ENCODE measurements around the gene GOPC.
"Not testable (repeated sequence)": the region's sequence is repeated elsewhere in the genome, so short reads cannot be mapped to it uniquely, and the experiment has no call there.

GOPC gene

DNA sequence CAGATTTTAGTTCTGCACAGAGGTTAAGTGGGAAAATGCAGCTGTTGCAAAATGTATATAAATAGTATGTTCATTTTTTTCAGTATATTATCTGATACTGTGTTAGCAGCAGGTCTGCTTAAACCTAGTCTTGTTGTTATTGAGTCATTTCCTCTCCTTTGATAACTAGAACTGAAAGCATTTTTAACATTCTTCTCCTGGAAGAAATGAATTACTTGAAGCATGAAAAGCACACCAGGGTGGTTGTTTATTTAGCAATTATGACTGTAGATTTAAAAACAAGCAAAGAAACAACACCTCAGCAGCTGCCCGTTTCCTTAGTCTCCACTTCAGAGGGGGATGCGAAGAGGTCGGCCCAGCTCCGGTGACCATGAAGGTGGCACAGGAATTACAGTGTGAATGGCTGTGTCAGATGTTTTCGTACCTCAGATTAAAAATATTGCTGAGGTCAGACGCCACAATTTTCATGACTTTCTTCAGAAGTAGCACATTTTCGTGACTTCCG is 53.5 kb downstream of the GOPC start:
- no peak for DNase-seq

DNA sequence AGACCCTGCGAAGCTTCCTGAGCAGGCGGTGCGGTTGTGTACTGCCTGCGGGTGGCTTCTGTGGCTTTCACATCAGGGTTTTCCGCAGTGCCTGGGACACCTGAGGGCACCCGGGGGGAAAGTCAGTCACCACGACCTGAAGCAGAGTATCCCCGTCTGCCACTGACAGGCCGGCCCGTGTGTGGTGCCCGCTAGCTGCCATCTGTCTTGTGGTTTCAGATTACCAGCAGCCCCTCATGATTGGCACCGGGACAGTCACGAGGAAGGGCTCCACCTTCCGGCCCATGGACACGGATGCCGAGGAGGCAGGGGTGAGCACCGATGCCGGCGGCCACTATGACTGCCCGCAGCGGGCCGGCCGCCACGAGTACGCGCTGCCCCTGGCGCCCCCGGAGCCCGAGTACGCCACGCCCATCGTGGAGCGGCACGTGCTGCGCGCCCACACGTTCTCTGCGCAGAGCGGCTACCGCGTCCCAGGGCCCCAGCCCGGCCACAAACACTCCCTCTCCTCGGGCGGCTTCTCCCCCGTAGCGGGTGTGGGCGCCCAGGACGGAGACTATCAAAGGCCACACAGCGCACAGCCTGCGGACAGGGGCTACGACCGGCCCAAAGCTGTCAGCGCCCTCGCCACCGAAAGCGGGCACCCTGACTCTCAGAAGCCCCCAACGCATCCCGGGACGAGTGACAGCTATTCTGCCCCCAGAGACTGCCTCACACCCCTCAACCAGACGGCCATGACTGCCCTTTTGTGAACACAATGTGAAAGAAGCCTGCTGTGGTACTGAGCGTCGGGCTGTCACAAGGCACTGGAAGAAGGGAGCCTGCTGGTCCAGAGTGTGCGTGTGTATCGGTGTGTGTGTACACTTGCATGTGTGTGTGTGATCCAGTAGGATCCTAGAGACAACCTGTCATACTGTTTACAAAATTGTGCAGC is 54.4 kb downstream of the GOPC start:
- DNase-seq = no peak

DNA sequence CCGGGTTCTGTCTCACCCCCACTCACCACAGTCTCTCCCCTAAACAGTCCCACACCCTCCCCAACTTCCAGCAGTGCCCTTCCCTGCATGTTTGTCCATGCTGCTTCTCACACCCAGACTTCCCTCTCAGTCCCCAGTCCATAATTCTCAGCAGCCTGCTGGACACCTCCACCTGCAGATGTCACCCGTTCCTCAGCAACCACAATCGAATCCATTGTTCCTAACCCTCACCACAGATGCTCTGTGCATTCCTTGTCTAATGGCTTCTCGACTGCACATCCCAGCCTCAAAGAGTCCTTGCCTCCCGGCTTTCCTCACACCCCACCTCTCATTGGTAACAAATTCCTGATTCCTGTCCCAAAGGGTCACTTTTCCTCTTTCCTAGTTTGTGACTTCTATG is 55.6 kb downstream of the GOPC start:
- DNase-seq = no peak

DNA sequence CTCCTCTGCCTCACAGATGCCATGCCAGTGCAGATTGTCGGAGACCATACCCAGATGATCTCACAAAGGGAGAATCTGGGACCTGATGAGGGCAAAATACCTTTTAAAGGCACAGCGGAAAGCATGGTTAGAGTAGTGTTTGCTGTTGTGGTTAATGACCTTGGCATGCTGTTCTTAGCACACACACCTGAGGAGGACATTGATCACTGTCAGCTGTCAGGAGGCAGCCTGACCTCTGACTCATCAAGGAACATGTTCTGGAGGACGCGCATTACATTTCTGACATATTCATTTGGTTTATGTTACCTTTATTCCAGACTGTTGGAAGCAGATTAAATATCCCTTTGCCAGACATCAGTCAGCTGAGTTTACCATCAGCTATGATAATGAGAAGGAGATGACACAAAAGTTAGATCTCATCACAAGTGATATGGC is 57.1 kb downstream of the GOPC start:
- DNase-seq = peak in 1 of 2 experiments; percentile 1

DNA sequence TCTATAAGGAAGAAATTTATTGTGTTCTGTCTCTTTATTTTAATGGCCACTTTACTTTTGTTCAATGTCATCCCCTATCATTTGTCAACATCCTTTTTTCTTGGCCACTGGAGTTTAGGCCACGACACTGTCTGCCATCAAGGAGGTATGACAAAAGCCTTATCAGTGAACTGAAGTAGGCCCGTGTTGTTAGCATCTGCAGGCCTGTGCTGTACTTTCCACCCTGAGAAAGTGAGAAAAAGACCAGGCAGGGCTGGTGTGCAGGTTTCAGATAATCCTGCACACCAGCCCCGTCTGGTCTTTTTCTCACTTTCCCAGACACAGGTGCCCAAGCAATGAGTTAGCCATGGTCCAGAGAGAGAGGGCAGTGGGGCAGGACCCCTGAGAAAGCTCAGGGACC is 57.6 kb downstream of the GOPC start:
- DNase-seq = no peak

DNA sequence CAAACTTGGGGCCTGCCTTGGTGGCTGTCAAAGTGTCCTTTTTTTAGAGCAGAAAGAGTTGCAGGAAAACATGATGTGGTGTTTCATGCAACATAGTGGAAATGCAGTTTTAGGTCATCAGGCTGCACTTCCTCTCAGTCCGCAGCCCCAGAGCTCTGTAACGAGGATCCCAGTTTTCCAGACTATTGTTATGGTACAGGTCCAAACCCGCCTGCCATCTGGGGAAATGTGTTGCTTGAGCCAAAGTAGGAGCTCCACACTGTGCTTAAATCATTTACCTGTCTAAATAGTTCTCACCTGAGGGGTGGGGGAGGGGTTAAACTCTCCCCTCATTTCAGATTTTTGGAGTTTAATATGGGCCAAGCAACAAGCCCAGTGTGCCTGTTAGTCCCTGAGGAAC is 59.8 kb downstream of the GOPC start:
- DNase-seq = no peak

DNA sequence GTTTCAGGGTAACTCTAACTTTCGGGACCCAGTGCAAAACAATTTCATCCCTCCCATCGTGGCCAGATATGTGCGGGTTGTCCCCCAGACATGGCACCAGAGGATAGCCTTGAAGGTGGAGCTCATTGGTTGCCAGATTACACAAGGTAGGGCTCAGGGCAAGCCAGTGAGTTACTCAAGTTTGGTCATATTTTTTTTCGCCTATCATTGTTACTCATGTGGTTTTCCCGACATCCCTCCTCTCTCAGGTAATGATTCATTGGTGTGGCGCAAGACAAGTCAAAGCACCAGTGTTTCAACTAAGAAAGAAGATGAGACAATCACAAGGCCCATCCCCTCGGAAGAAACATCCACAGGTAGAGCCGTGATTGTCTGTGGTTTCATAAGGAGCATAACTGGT is 61.6 kb downstream of the GOPC start:
- no peak for DNase-seq

DNA sequence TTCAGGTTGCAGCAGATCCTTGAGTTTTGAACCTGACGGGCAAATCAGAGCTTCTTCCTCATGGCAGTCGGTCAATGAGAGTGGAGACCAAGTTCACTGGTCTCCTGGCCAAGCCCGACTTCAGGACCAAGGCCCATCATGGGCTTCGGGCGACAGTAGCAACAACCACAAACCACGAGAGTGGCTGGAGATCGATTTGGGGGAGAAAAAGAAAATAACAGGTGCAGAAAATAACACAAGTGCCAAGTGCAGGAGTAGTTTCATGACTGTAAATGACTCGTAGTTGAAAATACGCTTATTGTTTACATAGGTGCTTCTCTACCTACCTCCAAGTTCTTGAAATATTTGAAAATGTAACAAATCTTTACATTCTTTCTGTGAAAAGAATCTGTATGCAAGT is 63.7 kb downstream of the GOPC start:
- DNase-seq = no peak

DNA sequence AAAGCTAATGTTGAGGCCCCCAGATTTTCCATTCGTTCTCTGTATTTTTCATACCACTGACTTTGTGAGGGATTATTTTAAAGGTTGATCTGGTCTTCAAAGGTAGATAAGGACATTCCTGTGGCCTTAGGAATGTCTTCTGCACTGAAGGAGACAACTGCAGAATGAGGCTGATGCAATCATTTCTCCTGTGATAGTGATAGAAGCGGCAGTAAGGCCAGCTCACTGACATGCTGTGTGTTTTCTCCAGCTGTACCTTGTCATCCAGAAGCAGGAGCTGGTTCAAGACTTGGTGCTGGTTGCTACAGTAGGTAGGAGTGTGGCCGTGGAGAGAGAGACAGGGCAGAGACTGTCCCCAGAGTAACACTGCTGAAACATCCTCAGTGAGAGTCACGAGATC is 66.0 kb downstream of the GOPC start:
- no peak for DNase-seq

DNA sequence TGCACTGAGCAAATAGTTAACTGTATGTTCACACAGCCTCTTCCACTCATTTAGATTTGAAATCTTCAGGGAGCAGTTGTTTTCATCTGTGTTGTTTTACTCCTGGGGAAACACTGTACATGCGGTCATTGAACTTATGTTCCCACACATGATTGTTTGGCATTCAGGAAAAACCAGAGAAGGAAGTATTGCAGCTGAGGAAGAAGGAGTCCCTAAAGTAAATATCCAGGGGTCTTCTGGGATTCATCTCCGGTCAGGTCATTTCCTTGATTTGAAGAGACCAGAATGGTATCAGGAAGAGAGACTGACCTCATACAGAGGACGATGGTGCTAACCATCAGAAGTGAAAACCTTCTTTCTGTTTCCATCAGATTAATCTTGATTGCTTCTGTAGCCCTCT is 67.3 kb downstream of the GOPC start:
- DNase-seq = no peak

DNA sequence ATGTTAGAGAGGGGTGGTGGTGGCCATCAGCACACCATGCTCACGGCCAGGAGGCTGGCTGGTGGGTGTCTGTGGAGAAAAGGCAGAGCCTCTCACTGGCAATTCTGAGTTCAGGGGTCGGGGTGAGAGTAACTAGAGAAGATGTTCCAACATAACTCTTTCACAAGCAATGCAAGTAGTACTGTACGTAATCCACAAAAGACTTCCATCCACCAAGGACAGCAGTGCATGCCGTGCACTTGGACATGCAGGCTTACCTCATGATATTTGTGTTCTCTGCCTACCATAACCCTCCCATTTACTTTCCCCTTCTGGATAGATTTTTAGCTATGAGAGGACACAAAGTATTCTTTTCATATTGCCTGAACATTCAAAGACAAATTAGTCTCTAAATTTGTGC is 68.5 kb downstream of the GOPC start:
- no peak for DNase-seq

DNA sequence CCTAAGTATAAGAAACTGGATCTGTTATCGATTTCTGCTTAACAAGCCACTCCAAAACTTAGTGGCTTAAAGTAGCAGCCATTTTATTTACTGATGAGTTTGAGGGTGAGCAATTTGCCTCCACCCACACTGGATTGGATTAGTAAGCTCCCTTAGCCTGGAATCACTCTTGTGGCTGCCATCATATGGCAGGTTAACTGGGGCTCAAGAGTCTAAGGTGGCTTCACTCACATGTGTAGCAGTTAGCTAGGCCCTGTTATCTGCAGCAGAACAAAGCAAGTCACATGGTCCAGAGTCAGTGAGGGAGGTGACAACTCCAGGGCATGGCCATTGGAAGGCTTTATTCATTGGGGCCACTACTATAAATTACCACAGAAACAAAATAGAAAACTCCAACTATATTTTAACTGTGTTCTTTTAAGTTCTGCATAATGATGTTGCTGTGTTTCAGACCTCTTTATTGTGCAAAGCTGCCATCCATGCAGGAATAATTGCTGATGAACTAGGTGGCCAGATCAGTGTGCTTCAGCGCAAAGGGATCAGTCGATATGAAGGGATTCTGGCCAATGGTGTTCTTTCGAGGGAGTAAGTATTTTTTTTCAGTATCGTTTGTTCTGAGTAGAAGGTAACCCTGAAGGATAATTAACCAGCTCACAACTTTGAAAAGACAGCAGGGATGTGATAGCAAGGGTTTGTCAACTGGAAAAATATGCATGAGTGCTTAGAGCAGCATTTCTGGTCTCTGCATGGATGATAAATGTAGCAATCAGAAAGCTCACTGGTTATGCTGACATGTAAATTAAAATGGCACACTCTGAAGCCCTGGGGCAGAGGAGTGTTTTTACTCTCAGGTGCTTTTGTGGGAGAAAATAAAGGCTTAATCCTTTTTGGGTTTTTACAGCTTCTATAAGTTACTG is 70.2 kb downstream of the GOPC start:
- DNase-seq = no peak

DNA sequence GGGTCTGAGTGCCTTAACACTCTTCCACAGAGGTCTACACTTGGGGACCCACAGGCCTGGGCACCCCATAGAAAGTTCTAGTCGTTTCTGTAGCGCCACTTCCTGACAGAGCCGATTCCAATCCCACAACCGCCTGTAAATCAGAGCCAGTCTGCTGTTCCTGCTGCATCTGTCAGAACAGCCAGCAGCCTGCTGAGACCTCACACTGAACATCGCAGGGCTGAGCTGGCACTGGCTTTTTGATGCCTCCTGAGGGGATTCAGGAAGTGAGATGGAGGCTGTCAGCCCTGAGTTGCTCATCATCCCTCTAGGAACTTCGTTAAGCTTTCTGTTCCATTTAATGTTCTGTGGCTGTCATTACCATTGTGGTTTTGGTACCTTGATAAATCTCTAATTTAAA is 71.0 kb downstream of the GOPC start:
- DNase-seq = no peak

DNA sequence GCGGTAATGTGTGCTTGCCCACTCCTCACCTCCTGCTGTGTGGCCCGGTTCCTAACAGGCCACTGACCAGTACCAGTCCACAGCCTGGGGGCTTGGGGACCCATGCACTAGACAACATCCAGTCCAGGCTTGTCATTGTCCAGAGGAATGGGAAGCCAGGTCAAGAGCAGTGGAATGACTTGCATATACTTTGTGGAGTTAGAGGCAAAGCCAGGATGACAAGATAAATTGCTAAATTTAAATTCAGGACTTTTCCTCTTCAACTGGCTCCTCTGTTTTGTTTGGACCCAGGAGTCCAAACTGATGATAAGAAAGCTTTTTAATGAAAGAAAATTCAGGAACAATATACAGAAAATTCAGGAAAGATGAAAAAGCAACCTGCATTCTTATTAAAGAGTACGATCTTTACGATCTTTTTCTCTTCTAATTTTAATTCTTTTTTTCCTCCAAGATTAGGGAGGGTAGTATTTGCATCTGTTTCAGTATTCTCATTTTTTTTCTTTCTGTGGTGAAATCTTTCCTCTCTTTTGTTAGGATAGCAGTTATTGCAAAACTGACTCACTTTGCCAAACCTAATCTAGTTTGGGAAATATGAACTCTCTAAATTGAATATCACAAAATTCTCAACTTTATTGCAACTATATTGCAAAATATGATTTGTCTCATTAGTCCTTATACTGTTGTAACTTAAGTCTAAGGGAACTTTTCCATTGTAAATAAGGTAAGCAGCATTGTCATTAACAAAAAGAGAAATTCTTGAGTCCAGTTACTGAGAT is 71.7 kb downstream of the GOPC start:
- DNase-seq = no peak

DNA sequence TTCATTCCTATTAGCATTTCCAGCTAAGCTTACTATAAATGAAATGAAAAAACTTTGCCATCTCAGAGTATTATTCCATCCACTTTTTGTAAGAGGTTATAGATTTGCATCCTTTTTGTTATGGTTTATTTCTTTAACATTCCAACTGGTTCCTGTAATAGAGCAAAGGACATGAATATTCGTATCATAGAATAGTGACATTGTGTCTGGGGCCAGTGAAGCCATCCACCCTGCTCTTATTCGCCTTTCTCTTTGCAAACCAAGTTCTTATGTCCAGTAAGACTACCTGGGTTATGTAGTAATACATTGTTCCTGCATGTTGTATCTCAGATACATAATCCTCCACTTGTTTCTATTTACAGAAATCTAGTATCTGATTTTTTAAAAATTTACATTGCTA is 76.7 kb downstream of the GOPC start:
- DNase-seq = no peak

DNA sequence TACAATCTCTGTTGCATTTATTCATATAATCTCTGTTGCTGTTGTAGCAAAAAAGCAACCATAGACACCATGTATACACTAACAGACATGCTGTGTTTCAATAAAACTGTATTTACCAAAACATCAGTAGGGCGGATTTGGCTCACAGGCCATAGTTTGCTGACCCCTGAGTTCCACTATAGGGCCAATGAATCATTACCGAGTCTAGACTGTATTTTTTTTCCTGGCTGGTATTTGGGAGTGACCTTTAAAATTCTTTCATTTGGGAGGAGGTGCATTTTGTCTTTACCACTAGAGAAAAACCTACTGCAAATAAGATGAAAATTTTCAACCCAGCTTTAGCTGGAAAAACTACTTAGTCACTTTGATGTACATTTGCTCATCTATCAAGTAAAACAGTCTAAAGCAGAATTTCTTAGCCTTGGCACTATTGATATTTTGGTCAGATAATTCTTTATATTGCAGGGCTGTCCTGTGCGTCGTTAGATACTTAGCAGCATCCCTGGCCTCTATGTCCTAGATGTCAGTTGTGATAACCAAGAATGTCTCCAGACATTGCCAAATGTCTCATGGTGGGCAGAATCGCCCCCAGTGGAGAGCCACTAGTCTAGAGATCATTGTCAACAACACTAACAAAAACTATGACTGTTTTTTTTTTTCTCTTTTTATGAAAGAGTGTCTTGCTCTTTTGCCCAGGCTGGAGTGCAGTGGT is 80.4 kb downstream of the GOPC start:
- no peak for DNase-seq

DNA sequence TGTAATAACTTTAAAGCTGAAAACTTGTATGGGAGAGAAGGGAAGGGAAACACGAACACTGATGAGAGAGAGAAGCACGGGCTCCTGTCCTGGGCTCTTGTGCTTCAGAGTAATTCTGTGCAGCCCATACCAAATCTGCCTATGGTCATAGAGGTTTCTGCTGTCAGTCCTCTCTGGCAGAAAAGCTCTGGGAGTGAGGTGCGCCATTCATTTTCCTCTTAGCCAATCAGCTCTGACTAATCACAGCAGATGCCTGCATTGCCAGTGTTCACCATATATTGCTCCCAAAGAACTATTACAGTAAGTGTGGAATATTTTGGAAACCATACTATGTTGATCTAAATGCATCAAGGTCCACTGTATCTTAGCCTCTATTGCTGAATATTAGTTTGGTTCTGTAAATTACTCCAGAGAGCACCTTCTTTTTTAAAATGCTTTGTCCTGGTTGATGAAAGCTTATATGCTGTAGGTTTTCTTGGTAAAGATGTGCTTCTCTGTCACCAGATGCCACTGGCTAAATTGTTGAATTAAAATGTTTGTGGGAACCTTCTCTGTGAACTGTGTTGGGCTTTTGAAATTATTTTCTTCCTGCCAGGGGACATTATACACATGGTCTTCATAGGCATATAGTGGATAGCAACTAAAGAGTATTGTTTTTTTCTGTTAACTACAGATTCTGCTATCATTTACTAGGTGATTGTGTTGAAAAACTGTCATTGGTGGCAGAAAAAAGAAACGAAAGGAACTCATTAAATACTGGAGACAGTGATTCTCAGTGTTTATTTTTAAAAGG is 81.5 kb downstream of the GOPC start:
- DNase-seq = no peak

DNA sequence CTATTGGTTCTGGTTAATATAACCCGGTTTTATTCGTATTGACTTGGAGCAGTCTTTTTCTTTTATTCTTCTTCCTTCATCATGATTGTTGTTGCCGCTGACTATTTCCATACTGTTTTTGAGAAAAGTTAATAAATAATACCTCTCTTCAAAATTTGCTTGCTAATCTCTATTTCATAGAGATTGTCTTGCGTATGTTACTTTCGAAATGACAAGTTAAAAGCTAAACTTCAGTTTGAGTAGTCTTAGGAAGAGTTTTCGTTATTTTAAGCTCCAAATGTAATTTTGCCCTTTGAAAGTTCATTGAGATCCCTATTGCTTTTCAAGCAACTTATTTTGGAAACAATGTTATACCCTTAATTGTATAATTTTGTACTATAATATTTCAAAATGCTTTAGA is 83.4 kb downstream of the GOPC start:
- no peak for DNase-seq

DNA sequence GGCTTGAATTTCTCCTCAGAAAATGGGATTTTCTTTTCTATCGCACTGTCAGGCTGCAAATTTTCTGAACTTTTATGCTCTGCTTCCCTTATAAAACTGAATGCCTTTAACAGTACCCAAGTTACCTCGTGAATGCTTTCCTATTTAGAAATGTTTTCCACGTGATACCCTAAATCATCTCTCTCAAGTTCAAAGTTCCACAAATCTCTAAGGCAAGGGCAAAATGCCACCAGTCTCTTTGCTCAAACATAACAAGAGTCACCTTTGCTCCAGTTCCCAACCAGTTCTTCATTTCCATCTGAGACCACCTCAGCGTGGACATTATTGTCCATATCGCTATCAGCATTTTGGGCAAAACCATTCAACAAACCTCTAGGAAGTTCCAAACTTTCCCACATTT is 84.3 kb downstream of the GOPC start:
- not testable (repeated sequence) for DNase-seq

DNA sequence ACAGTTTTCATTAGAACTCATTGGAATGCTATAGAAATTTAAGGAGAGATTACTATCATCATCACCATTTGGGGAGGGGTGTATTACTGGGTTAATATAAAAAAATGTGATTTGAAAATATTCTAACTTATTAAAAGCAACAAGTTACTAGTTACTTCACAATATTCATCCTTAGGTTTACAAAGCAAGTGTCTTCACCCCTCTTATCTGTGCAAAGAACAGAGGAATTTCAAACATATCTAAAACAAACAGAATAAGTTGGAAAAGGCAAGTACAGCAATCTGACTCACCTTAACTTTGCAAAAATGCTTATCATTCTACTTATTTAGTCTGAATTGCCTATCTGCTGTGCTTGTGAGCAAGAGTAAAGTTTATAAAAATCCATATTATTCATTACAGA is 87.0 kb downstream of the GOPC start:
- DNase-seq = no peak

DNA sequence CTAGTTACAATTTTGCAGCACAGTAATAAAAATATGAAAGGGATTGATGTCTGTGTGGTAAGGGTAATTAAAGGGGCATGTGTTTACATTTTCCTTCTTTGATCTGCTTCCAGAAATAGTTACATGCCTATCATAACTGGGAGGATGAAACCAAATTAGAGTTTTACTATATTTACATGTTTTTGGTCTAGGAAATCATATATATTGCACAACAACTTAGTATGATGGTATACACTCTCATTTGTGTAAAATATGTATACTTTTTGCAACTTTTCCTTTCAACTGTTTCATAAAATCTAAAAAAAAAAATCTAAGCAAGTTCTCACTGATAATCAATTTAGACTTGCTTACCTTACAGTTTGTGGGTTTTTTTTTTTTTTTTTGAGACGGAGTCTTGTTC is 87.7 kb downstream of the GOPC start:
- no peak for DNase-seq

All from NCI-H187 (cell line).